ENCODE data around the gene DNAJC21. TPM values are rescaled to one million over a fixed set of nuclear protein-coding genes. Genes with fewer than 3 reads are reported as not detected.

The DNAJC21 gene
- total and polyA plus RNA-seq, 10 of the 15 experiments (the other 5 are each of a cell fraction or from before 2014, with no cell fraction given), result 9.2 to 53.5 (median 23.7) TPM

GRCh38 chr5:34928267-34928666 lies 1.1 kb upstream of the DNAJC21 start:
- no peak for FAIRE-seq
- ChIA-PET CTCF (interaction anchor here (1.2 to 2.0 kb wide), 3 partner anchors 11 to 75 kb away, joined by 3 to 11 read pairs (median 8); no protein-coding TSS in a partner anchor), POLR2A (interaction anchor here (3.3 kb wide), 1 partner anchor 12 kb away, joined by 79 read pairs; the partner anchor contains the start of genes BRIX1 and RAD1), SMC1A (ENCODE audit: uncharacterized antibody, unreplicated experiment) (interaction anchor here (1.0 to 2.4 kb wide), 2 partner anchors 11 to 13 kb away, joined by 4 to 14 read pairs; partner anchors contain the start of genes BRIX1 and RAD1), RAD21 (ENCODE audit: unreplicated experiment) (interaction anchor here (2.5 to 2.9 kb wide), 2 partner anchors 12 to 75 kb away, joined by 14 to 50 read pairs; partner anchors contain the start of genes BRIX1 and RAD1)
- no peaks in the 10 kb centered on the region for H4K20me1 ChIP-seq (ENCODE audit: control insufficient read depth, insufficient read depth)
- no peak overlapping the region; the same call in 1 of the 2 replicates for H3K4me2 ChIP-seq (ENCODE audit: control insufficient read depth, insufficient read depth)
- H3K9me3 ChIP-seq (replicated peaks; ENCODE audit: control insufficient read depth, insufficient read depth, low read length), result no peaks in the 10 kb centered on the region
- H3K79me2 ChIP-seq (ENCODE audit: control insufficient read depth, insufficient read depth, low read length), result peaks cover 30% of the 10 kb centered on the region
- no peaks in the 10 kb centered on the region for H3K27me3 ChIP-seq (replicated peaks in 1 of 2; ENCODE audit: control insufficient read depth in 2 of 2, insufficient read depth in 2 of 2, low read length in 1 of 2)
- BruUV-seq (replicated peaks), result no TSS peak
- H2AFZ ChIP-seq (ENCODE audit: control insufficient read depth, low read depth, low read length), result no peak overlapping the region
- H3K4me1 ChIP-seq (ENCODE audit: control insufficient read depth, insufficient read depth, low read length), result no peaks in the 10 kb centered on the region; the same call in 1 of the 2 replicates
- 50% methylated on average over 4 of the region's 5 CpGs for WGBS (ENCODE audit: insufficient coverage, insufficient replicate concordance, low lambda C conversion rate, missing lambda C conversion rate)
- no peak overlapping the region for H3K4me3 ChIP-seq
- intact Hi-C loops (cut with micrococcal nuclease; ENCODE audit: unreplicated experiment), result loop anchor here (2.0 to 10.0 kb wide), 2 partner anchors 13 to 1227 kb away; partner anchors contain the start of genes BRIX1, LMBRD2, RAD1 and SKP2
- H3K27ac ChIP-seq (ENCODE audit: control insufficient read depth, insufficient read depth), result no peak overlapping the region
- H3K9ac ChIP-seq (ENCODE audit: control insufficient read depth, insufficient read depth, low read length), result no peak overlapping the region
- peaks cover 0 to 8% of the 10 kb centered on the region in 2 experiments; a peak in 3 of 4 replicates for H3K36me3 ChIP-seq (ENCODE audit: control insufficient read depth in 2 of 2, insufficient read depth in 2 of 2, low read length in 1 of 2)
- in situ Hi-C loops (cut with MboI), result no loop called here
- TF ChIP-seq STAT1 (conservative IDR thresholded peaks at IDR 0.05) (no peak), NR2C1 (IDR thresholded peaks at IDR 0.05) (no peak), SRF (IDR thresholded peaks at IDR 0.05; ENCODE audit: low read depth in 2 of 2, low read length in 2 of 2) (no peak), NR2F1 (conservative IDR thresholded peaks at IDR 0.05) (no peak), JUND (IDR thresholded peaks at IDR 0.05; ENCODE audit: low read depth, low read length) (no peak), MYC (IDR thresholded peaks at IDR 0.05; ENCODE audit: insufficient read depth, insufficient read length, insufficient replicate concordance, low read length, severe bottlenecking) (no peak), BCL3 (IDR thresholded peaks at IDR 0.05; ENCODE audit: borderline replicate concordance, insufficient read depth, low read depth, low read length, poor library complexity, severe bottlenecking) (peak; percentile 20), ATF7 (IDR thresholded peaks at IDR 0.05; ENCODE audit: low read depth) (no peak), PAX8 (IDR thresholded peaks at IDR 0.05) (no peak), SPI1 (IDR thresholded peaks at IDR 0.05; ENCODE audit: borderline replicate concordance, insufficient read depth, low read depth, low read length) (peak; percentile 53; the same call in 1 of the 2 replicates), POLR2A (IDR thresholded peaks at IDR 0.05; ENCODE audit: low read depth, low read length) (no peak), SIX5 (IDR thresholded peaks at IDR 0.05; ENCODE audit: low read depth, low read length, severe bottlenecking) (no peak), HDAC2 (IDR thresholded peaks at IDR 0.05) (no peak), EED (IDR thresholded peaks at IDR 0.05; ENCODE audit: low read depth) (no peak), ZSCAN29 (IDR thresholded peaks at IDR 0.05) (no peak)
- TF ChIP-seq, protein P1, sequence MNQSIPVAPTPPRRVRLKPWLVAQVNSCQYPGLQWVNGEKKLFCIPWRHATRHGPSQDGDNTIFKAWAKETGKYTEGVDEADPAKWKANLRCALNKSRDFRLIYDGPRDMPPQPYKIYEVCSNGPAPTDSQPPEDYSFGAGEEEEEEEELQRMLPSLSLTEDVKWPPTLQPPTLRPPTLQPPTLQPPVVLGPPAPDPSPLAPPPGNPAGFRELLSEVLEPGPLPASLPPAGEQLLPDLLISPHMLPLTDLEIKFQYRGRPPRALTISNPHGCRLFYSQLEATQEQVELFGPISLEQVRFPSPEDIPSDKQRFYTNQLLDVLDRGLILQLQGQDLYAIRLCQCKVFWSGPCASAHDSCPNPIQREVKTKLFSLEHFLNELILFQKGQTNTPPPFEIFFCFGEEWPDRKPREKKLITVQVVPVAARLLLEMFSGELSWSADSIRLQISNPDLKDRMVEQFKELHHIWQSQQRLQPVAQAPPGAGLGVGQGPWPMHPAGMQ (IDR thresholded peaks at IDR 0.05; ENCODE audit: borderline replicate concordance), result no peak
- TF ChIP-seq, protein P2, sequence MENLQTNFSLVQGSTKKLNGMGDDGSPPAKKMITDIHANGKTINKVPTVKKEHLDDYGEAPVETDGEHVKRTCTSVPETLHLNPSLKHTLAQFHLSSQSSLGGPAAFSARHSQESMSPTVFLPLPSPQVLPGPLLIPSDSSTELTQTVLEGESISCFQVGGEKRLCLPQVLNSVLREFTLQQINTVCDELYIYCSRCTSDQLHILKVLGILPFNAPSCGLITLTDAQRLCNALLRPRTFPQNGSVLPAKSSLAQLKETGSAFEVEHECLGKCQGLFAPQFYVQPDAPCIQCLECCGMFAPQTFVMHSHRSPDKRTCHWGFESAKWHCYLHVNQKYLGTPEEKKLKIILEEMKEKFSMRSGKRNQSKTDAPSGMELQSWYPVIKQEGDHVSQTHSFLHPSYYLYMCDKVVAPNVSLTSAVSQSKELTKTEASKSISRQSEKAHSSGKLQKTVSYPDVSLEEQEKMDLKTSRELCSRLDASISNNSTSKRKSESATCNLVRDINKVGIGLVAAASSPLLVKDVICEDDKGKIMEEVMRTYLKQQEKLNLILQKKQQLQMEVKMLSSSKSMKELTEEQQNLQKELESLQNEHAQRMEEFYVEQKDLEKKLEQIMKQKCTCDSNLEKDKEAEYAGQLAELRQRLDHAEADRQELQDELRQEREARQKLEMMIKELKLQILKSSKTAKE (IDR thresholded peaks at IDR 0.05; ENCODE audit: low read depth, poor library complexity, severe bottlenecking), result no peak
- no peak for DNase-seq (ENCODE audit: low read depth, low spot score)
- no peak for ATAC-seq
